Stimulated activated CD4-positive, alpha-beta T cell treated with anti-CD3 and anti-CD28 coated beads, Interleukin-1b, Interleukin-23, amount 100 ng/mL, for 48 hours (primary cell): ENCODE results near the gene TCEAL9.
A peak's percentile ranks its signal among the peaks of the same experiment; 100 is the strongest.
"Not testable (repeated sequence)": the region's sequence is repeated elsewhere in the genome, so short reads cannot be mapped to it uniquely, and the experiment has no call there.

ENCODE experiments used
- DNase-seq: peaks from one replicate; pipeline ENCODE4 v3.0.0-alpha.2; 2020

TCEAL9 gene, protein sequence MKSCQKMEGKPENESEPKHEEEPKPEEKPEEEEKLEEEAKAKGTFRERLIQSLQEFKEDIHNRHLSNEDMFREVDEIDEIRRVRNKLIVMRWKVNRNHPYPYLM

DNA sequence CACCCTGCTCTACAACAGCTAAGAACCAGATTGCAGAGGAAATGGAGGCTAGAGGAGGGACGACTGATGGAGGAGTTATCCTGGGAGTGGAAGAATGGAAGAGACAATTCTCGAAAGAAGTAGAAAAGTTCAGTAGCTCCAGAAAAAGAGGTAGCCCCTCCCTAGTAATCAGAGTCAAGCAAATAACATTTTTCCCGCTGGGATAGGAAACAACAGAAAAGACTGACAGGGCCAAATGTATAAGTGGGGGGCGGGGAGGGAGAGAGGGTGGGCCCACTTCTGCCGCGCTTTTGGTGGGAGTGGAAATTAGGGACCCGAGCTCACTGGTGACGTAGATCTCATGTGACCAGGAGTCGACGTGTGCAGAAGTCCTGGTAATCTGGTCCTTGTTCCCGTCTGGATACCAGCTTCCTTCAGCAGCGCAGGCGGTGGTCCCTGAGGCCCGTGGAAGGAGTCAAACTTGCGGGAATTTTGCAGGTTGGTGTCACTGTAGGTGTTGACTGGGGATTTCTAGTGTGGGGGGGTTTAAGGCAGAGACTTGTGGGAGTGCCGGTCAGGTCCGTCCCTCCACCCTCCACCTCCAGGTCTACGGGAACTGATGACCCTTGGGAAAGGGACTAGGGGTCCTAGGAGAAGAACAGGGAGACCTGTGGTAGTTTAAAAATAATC, at the start of gene TCEAL9:
TSS of gene TCEAL9 (plus strand) at position 377 of the 669 bp plus-strand sequence. CDS start 1,179 bp downstream, outside the sequence.
- DNase-seq: no peak

DNA sequence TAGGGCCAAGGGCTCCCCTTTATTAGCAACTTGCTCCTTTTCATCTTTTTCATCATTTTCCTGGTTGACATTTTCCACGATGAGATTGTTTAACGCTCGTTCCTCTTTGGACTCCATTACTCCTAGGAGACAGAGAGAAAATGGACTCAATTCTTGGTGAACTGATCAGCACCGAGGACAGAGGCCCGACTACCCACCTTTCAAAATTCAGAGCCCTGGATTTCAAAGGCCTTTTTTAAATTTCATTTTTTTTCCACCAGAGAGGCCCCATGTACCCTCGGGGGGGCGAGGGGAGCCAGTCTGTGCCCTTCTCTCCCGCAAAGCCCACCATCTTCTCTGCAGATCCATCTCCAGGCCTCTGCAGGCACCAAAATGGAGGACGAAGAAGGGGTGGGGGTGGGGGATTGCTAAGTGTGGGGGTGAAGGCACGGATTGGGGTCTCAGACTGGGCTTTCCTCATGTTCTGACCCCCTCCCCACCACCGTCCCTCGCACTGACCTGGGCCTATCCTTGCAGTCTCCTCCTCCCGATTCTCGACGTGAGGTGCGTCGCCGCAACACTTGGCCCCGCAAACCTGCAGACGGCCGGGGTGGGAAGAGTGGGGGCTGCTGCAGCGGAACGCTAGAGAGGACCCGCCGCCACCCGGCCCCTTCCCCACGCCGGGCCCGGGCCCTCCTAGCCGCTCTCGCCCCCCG, 46.3 kb upstream of the TCEAL9 start:
- peak; percentile 1 for DNase-seq

DNA sequence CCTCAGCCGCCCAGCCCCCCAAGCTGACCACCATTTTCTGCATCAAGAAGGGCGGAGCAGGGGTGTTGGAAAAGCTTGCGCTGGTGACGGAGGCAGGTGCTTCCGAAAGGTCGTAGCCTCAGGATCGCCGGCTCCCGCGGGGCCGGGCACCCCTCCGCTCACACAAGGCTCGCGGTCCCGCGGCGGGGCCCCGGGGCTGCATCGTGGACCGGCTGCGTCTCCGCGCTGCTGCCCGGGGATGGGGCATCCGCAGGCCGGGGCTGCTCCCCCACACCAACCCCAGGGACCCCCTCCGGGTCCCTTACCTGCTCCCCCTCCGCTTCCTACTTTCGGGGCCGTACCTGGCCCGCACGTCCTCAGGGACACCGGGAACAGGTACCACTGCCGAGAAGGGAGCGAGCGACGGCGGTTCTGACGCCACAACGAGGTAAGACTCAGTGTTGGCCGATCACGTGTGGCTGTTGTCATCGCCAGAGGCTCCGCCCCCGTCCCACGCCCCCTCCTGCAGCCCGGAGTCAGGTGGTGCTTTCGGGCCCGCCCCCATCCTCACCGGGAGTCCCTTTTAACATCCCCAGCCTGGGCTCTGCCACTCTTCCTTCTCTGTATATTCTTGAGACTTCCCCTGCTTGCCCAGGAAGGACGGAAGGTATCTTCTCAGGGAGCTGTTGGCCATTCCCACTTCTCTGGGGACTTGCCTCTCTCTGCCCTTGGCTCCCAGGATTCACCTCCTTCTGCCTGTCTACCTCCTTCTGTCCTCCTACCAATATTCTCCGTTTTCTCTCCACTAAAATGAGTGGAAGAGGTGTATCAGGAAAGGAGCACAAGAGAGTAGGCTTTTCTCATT, 45.5 kb upstream of the TCEAL9 start, which contains the start of gene BEX2:
TSS of gene BEX2 (minus strand) at position 436 of the 844 bp plus-strand sequence. CDS start 1,014 bp downstream, outside the sequence.
- peak; percentile 83 for DNase-seq

DNA sequence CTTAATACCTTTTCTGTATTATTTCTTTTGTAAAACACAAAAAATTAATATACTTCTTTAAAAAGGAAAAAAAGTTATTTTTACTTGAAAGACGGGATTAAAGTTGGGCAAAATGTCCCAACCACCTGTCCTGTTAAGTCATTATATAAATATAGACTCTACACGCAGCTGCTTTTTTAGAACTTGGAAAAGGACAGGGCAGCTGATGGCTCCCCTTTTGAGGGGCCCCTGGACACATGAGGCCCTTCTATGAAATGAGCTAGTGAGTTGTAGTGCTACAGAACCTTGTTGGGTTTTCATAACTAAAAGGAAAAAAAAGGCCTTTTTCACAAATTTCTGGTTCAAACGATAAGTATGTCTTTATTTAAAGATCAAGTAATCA, 44.9 kb upstream of the TCEAL9 start:
- no peak for DNase-seq

DNA sequence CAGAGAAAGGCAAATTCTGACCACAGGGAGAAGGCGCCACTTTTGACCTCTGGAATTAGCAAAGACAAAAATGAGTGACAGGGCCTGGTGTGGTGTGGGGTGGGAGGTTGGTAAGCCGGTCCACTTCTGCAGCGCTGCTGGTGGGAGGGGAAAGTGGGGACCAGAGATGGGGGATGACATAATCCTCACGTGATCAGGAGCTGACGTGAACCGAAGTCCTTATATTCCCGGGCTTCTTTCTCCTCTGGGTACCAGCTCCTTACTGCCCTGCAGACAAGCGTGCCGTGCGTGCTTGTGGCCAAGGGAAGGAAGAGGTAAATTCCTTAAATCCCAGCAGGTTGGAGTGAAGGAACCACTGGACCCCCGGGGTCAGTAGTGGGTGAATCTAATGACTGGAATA, 26.3 kb upstream of the TCEAL9 start, which contains the start of gene TCEAL7:
TSS of gene TCEAL7 (plus strand) at position 249 of the 400 bp plus-strand sequence. CDS start 1,165 bp downstream, outside the sequence.
- no peak for DNase-seq

DNA sequence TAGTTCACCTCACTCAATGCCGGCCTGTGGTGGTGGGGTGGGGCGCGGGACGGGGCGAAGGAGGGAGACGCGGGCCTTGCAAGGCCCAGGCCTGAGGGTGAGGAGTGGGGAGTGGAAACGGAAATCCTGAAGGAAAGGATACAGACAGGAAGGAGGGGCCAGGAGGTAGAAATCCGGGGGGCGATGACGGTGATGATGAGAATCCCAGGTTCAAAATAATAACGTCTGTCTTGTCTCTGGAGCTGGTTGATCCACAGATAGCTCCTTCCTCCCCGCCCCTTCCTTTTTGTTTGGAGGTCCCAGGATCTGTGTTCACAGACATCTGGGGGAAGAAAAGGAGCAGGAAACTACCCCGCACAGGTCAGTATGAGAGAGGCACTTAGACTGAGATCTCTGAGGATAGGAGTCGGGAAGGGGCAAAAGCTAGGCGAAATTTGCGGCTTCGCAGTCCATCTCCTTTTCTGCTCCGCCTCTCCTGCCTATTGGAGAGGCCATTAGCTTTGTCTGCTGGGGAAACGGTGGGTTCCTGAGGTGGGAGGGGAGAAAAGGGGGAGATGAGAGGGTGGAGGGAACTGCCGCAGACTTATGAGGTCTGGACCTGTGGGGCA, 25.5 kb upstream of the TCEAL9 start:
- DNase-seq: no peak

DNA sequence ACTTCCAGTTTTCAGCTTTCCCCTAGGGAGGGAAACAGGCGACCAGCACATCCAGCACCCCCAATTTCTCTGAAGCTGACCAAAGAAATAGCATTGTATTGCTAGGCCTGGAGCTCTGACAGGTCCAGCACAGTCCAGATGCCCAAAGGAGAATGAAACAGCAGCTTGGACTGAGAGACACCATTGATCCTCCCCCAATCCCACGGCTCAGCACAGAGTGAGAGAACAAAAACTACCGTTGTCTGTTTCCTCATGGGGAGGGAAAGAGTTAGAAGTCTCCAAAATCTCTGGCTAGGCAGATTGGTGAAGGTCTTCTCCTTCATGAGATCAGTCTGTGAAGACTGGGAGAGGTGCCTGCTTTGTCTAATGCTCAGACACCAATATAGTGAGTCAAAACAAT, 17.6 kb upstream of the TCEAL9 start:
- no peak for DNase-seq

DNA sequence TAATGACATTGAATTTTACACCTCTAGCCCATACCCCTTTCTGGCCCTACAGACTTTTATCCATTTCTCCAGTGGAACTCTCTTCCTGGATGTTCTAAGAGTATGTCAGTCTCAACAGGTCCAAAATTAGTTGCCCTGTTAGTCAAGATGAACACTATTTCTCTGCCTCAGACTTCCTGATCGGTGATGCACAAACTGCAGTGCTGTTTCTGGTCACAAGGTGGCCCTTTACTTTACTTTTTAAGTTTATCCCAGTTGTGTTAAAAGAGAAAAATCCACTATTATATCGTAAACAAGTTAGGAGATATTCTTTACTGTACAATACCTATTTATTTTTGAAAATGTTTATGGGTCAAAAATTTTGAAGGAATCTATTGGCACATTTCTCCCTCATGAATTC, 13.2 kb upstream of the TCEAL9 start:
- DNase-seq: peak; percentile 14

DNA sequence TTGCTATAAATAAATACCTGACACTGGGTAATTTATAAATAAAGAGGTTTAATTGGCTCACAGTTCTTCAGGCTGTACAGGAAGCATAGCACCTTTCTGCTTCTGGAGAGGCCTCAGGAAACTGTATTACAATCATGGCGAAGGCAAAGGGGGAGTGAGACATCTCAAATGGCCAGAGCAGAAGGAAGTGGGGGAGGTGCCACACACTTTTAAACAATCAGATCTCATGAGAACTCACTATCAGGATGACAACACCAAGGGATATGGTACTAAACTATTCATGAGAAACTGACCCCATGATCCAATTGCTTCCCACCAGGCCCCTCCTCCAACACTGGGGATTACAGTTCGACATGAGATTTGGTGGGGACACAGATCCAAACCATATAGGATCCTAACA, 11.7 kb upstream of the TCEAL9 start:
- no peak for DNase-seq

DNA sequence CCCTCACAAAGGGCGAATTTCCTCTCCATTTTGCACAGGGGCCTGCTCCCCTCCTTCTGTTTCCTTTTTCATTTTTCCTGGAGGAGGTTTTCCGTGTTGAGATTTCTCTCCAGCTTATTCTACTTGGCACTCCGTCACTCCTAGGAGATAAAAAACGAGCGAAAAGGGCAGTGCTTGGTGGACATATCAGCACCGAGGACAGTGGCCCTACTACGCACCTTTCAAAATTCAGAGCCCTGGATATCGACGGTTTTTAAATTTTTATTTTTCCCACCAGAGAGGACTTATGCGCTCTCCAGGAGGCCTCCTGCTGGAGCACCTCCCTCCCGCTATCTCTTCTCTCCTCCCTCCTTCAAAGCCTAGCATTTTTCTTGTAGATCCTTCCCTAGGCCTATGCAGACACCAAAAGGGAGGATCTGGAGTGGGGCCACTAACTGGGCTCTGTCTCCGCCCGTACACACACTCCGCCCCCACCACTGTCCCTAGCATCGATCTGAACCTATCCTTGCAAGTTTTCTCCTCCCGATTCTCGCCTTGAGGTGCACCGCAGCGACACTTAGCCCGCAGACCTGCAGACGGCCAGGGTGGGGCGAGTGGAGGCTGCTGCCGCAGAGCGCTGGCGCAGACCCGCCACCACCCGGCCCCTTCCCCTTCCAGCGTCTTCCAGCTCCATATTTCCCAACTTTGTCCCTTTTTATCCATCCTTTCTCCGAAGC, 8.5 kb upstream of the TCEAL9 start:
- DNase-seq: no peak

DNA sequence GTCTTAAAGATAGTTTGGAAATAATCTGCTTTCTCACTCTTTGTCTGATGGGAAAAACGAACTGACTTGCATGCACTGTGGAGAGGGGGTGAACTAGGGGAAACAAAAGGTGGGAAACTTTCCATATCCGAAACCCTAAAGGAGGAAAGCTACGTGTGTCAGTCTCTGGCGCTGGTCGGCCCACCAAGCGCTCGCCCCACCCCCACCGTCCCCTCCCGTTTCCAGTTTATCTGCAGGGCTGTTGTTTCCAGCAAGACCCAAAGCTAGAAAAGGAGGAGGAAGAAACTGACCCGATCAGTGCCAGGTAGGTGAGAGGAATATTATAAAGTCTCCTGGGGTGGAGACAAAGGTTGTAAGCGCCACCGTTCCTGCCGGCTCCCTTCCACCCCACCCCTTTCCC, 552 bp downstream of the TCEAL9 start:
- DNase-seq: no peak

DNA sequence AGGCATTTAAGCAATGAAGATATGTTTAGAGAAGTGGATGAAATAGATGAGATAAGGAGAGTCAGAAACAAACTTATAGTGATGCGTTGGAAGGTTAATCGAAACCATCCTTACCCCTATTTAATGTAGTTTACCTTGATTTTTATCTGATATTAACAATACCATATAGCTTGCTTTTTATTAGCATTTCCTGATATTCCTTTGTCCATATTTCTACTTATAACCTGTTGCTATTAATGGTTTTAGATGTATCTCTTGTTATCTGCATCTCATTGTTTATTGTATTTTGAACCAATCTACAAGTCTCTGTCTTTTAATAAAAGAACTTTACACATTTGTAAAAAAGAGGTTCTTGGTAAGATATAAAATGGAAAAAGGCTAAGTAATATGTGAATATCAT, 1.6 kb downstream of the TCEAL9 start:
- no peak for DNase-seq

DNA sequence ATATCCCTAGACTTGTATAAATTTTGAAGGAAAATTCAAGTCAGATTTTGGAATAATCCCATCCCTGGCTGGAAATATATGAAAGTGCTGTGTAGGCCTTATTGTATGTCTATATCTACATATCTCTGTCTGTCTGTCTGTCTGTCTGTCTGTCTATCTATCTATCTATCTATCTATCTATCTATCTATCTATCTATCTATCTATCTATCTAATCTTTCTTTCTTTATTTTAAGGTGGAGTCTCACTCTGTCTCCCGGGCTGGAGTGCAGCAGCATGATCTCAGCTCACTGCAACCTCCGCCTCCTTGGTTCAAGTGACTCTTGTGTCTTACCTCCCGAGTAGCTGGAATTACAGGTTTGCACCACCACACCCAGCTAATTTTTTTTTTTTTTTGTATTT, 3.3 kb downstream of the TCEAL9 start:
- DNase-seq: not testable (repeated sequence)

DNA sequence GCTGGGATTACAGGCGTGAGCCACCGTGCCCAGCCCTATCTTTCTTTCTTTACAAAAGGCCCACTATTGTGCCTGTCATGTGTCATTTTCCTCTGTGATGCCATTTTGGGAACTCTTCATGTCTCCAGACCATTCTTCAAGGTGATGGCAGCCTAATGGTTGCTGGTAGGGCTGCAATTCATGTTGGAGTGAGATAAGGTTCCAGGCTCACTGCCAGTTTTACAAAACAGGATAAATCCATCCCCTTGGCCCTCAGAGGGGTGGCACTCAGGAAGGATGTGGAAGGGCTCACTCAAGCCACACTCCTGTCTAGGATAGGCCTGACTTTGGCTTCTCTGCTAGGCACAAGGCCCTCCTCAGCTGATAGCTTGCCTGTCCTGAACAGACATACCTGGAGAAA, 3.8 kb downstream of the TCEAL9 start:
- DNase-seq: no peak

DNA sequence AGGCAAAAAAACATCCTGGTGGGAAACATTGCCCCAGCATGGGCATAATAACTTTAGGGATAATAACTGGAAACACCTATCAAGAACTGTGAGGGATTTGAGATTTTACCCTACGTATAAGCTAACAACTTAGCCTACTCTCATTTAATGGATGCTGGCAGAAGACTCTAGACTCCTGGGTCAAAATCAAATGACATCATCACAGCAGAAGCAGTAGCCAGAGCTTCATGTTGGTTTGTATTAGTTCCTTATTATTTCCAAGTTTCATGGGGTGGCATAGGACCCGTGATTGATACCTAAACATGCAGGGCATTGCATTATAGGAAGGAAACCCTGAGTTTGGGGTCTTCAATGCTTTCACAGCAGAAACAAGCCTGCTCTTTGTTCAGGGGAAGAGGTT, 4.6 kb downstream of the TCEAL9 start:
- DNase-seq: no peak

DNA sequence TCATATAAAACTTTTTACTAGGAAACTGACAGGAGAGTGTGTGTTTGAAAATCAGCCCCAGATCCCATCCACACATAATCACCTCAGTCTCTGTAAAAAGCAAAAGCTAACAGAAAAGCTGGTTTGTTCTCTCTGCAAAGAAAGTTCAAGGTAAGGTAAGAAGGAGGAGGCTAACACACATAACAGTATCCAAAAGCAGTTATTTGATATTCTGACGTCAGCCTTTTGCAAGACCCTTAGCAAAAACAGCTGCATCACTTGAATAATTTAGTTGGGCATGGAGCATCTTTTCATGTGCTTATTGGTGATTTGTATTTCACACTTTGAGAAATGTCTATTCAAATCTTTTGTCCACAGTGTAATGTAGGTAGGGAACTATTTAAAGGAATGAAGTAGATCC, 5.5 kb downstream of the TCEAL9 start:
- no peak for DNase-seq

DNA sequence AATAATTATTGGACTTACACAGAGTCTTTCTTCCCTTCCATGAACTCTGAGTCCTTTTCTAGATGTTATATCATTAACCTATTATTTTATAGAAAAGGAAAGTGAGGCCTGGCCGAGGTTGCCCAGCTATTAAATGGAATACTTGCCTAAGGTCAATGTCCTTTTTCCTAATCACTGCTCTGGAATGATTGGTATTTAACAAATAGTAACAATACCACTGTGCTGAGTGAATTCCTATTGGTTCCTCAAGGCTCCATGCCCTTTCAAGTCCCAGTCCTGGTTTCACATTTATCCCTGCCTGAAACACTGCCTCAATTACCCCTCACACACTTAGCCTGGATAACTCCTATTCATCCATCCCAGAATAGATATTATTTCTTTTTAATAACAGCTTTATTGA, 6.2 kb downstream of the TCEAL9 start:
- DNase-seq: no peak

DNA sequence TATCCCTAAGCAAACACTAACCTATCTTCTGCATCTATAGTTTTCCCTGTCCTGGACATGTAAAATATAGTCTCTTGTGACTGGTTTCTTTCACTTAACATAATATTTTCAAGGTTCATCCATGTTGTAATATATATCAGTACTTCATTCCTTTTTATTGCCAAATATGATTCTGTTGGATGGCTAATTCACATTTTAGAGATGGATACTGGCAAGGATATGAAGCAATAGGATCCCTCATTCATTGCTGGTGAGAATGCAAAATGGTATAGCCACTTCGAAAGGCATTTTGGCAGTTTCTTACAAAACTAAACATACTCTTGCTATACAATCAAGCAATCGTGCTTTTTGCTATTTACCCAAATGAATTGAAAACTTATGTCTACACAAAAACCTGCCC, 6.7 kb downstream of the TCEAL9 start:
- no peak for DNase-seq

DNA sequence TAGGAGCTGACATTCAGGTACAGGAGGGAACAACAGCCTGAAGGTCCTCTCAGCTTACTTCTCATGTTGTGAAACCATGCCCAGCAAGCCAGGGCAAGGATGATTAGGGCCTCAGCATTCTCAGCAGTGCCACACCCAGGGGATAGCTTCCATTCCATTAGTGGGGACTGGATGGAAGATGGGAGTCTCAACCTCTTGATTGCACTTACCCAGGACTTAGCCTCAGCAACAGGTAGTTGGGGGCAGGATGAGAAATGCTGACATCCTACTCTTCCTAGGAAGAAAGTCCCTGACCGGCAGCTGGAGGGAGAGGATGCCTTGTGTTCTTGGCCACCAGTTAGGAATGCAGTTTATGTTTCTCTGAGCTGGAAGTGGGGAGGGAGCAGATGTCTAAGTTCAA, 11.2 kb downstream of the TCEAL9 start:
- no peak for DNase-seq

DNA sequence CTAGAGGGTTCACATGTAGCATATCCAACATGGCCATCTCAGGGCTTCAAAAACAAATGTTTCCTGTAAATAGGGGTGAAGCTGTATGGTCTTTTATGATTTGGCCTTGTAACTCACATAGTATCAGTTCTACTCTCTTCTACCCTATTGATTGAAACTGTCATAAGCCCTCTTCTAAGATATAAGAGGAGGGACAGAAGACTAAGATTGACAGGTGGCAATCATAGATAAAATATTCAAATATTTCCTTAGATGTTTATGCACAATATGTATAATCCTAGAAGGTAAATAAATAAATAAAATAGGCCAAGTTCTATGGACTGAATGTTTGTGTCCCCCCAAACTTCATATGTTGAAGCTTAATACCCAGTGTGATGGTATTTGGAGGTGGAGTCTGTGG, 13.2 kb downstream of the TCEAL9 start:
- no peak for DNase-seq

DNA sequence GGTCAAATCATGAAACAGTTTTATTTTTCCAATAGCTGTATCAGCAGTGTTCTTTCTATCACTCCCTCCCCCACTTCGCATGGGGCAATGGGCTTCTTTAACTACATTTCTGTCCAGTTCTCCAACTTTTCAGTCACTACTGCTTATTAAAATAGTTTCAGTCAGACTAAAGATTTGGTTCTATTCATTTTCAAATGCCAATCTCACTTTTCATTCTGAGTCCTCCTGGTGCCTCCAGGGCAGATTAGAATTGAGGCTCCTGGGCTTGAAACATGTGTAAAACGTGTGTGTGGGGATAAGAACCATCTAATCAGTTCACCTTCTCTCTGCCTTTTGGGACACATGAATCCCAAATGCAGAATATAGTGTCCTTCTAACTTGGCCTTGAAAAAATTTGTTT, 16.6 kb downstream of the TCEAL9 start:
- no peak for DNase-seq

DNA sequence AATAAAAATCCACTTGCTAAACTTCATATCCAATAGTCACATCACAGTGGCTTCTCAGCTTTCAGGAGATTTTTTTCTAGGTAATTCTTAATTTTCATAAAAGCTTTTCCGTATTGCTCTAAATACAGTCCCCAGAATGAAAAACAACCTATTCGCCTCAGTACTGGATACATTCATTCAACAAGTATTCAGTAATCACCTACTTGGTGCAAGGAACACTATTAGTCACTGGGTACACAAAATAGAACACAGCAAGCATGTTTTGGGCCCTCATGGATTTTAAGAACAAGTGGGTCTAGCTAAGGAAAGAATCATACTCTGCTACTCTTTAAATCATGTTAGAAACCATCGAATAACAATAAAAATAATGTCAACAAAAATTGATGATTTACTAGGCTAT, 17.3 kb downstream of the TCEAL9 start:
- no peak for DNase-seq
